B cell (primary cell): ENCODE results near the gene PPFIA1. TPM values are rescaled to one million over a fixed set of nuclear protein-coding genes. Genes with fewer than 3 reads are reported as not detected.
A peak's percentile ranks its signal among the peaks of the same experiment; 100 is the strongest.

Experiments used
- ATAC-seq: fragments of 200-7000 bp; cut with Tn5 transposase; one replicate; pipeline ENCODE4 v1.10.0; 2021; ENCODE audit warnings: low read depth, mild to moderate bottlenecking, moderate number of reproducible peaks, moderate library complexity
- CTCF ChIA-PET: fragments of 350-600 bp; sonication (Branson Sonifier 250); formaldehyde crosslinking; loops from one replicate; lab custom pipeline; 2021; ENCODE audit warnings: antibody characterized with exemption, inconsistent platforms; lab: Charles Lee
- POLR2A ChIA-PET: fragments of 350-600 bp; sonication (Branson Sonifier 250); formaldehyde crosslinking; loops from one replicate; lab custom pipeline; 2021; ENCODE audit warnings: antibody characterized with exemption; lab: Charles Lee
- DNase-seq: peaks from one replicate; pipeline ENCODE4 v3.0.0; 2013
- H2AFZ ChIP-seq: 2 replicates; pipeline ENCODE4 v1.6.1; 2012; ENCODE audit warnings: mild to moderate bottlenecking, low read depth, low read length; ENCODE audit not compliant: insufficient read depth, poor library complexity, severe bottlenecking
- H3K27ac ChIP-seq, 2 donors: 1 replicate in 1 of 2; 2 replicates in 1 of 2; pipeline ENCODE4 v1.5.1; 2012 to 2013; ENCODE audit warnings: low read length in 2 of 2, mild to moderate bottlenecking in 2 of 2, moderate library complexity in 1 of 2
- H3K27me3 ChIP-seq, 4 experiments: fragments of 200-600 bp in 1 of 4; sonication (generic) in 1 of 4; replicated peaks in 1 of 4; 1 replicate in 2 of 4; 2 replicates in 2 of 4; pipeline versions ENCODE4 v1.6.1 to v1.7.0; 2013 to 2016; ENCODE audit warnings: low read length in 3 of 4, mild to moderate bottlenecking in 2 of 4, mixed read lengths in 1 of 4, moderate library complexity in 1 of 4; ENCODE audit not compliant: insufficient read depth in 4 of 4, control insufficient read depth in 3 of 4; ENCODE audit errors: control extremely low read depth in 1 of 4
- H3K36me3 ChIP-seq, 2 experiments: replicated peaks in 1 of 2; 1 replicate in 1 of 2; 2 replicates in 1 of 2; pipeline versions ENCODE4 v1.6.1 to v1.7.1; 2013; ENCODE audit warnings: low read length in 1 of 2; ENCODE audit not compliant: insufficient read depth in 2 of 2, control insufficient read depth in 1 of 2; ENCODE audit errors: control extremely low read depth in 1 of 2, extremely low read depth in 1 of 2
- H3K4me1 ChIP-seq, 2 donors: fragments of 200-600 bp in 1 of 2; sonication (generic) in 1 of 2; 1 replicate in 1 of 2; 2 replicates in 1 of 2; pipeline versions ENCODE4 v1.5.1 to v1.6.1; 2013 to 2017; ENCODE audit warnings: low read length in 2 of 2; ENCODE audit not compliant: control insufficient read depth in 2 of 2, insufficient read depth in 2 of 2
- H3K4me2 ChIP-seq: replicated peaks from 2 replicates; pipeline ENCODE3; 2012; ENCODE audit warnings: mild to moderate bottlenecking, low read depth, low read length; ENCODE audit not compliant: poor library complexity, severe bottlenecking
- H3K4me3 ChIP-seq, 5 experiments: fragments of 200-600 bp in 1 of 5; sonication (generic) in 1 of 5; 1 replicate in 3 of 5; 2 replicates in 2 of 5; pipeline versions ENCODE4 v1.5.1 to v1.7.0; 2011 to 2016; ENCODE audit warnings: low read length in 4 of 5, mild to moderate bottlenecking in 4 of 5, low read depth in 2 of 5, control low read depth in 1 of 5, moderate library complexity in 1 of 5; ENCODE audit not compliant: insufficient read depth in 1 of 5; ENCODE audit errors: control extremely low read depth in 1 of 5, extremely low read depth in 1 of 5
- H3K79me2 ChIP-seq: fragments of 200-600 bp; sonication (generic); one replicate; pipeline ENCODE4 v1.6.0; 2016; ENCODE audit warnings: low read length; ENCODE audit not compliant: control insufficient read depth, insufficient read depth
- H3K9ac ChIP-seq: fragments of 200-600 bp; sonication (generic); 2 replicates; pipeline ENCODE4 v1.6.1; 2017; ENCODE audit warnings: mild to moderate bottlenecking, low read length, moderate library complexity
- H3K9me3 ChIP-seq, 3 donors: one replicate each; pipeline versions ENCODE4 v1.6.1 to v1.7.1; 2013; ENCODE audit warnings: low read length in 2 of 3; ENCODE audit not compliant: control insufficient read depth in 2 of 3, insufficient read depth in 1 of 3; ENCODE audit errors: control extremely low read depth in 1 of 3
- H4K20me1 ChIP-seq: 2 replicates; pipeline ENCODE4 v1.6.0; 2012; ENCODE audit warnings: mild to moderate bottlenecking, low read length; ENCODE audit not compliant: insufficient read depth, control insufficient read depth, poor library complexity, severe bottlenecking
- H3K27ac Mint-ChIP-seq: one replicate; pipeline ENCODE4 v1.8.0; 2021; ENCODE audit warnings: mixed read lengths
- H3K27me3 Mint-ChIP-seq: one replicate; pipeline ENCODE4 v1.8.0; 2021; ENCODE audit warnings: mixed read lengths
- H3K4me1 Mint-ChIP-seq: one replicate; pipeline ENCODE4 v1.8.0; 2021; ENCODE audit warnings: mixed read lengths
- H3K4me3 Mint-ChIP-seq: one replicate; pipeline ENCODE4 v1.8.0; 2021; ENCODE audit warnings: mixed read lengths
- H3K9me3 Mint-ChIP-seq: one replicate; pipeline ENCODE4 v1.8.0; 2022; ENCODE audit warnings: mixed read lengths; ENCODE audit not compliant: insufficient read depth
- CTCF ChIP-seq: fragments of 200-600 bp; IDR thresholded peaks from one replicate; pipeline ENCODE4 v1.8.0; 2022; ENCODE audit warnings: antibody characterized with exemption, mild to moderate bottlenecking
- EZH2 ChIP-seq: IDR thresholded peaks from 2 replicates; pipeline ENCODE4 v1.6.1; 2012; ENCODE audit warnings: borderline replicate concordance, low read depth, mild to moderate bottlenecking, moderate library complexity, low read length; ENCODE audit not compliant: insufficient read depth, poor library complexity, severe bottlenecking
- WGBS: methylation state at CpG from one replicate; pipeline ENCODE4 v1.1.5; 2013; ENCODE audit warnings: missing lambda C conversion rate; ENCODE audit not compliant: insufficient coverage; 5-methylcytosine and 5-hydroxymethylcytosine counted together
- intact Hi-C: fragments of 100-400 bp; cut with micrococcal nuclease; formaldehyde crosslinking; loops from one replicate; pipeline ENCODE4 v1.10.0; 2022
- polyA plus RNA-seq: library from polyadenylated mRNA; depleted of rRNA; stranded (reverse); fragments of >200 nt; gene quantifications from 2 replicates; pipeline ENCODE4 v1.2.3, GENCODE V29; 2012
- total RNA-seq, 2 donors: library from RNA; stranded (reverse); fragments of 120-200 nt in 1 of 2; gene quantifications; 1 replicate in 1 of 2; 2 replicates in 1 of 2; pipeline versions ENCODE4 v1.2.3 to v1.2.4, GENCODE V29; 2013 to 2022

The PPFIA1 gene
- total and polyA plus RNA-seq, 2 donors (not counting 1 experiment from before 2014, with no cell fraction given), result 21.8 to 70.4 TPM

- Mint-ChIP-seq H3K27me3 (peaks cover 12% of the 10 kb centered on the region), H3K4me1 (peaks cover 33% of the 10 kb centered on the region), H3K4me3 (peak overlapping the region; percentile 84), H3K27ac (peak overlapping the region; percentile 46), H3K9me3 (no peaks in the 10 kb centered on the region)
- H3K9me3 ChIP-seq, result no peaks in the 10 kb centered on the region
- no peak for DNase-seq
- no peak for TF ChIP-seq EZH2
- TF ChIP-seq CTCF, result no peak
- H3K36me3 ChIP-seq, result peaks cover 0 to 26% of the 10 kb centered on the region in 2 experiments
- H3K79me2 ChIP-seq, result peaks cover 27% of the 10 kb centered on the region
- ChIA-PET CTCF (no interaction called here), POLR2A (no interaction called here)
- H3K27me3 ChIP-seq, result peaks cover 0 to 13% (median 2%) of the 10 kb centered on the region in 4 experiments
- peaks cover 9 to 14% of the 10 kb centered on the region in 2 donors for H3K4me1 ChIP-seq
- ATAC-seq, result no peak
- whole genome bisulfite sequencing, result 89% methylated on average over 7 of the region's 7 CpGs
- intact Hi-C loops, result loop anchor here (10.0 kb wide), 1 partner anchor 1517 kb away; the partner anchor contains the start of gene TESMIN
- H4K20me1 ChIP-seq, result peaks cover 8% of the 10 kb centered on the region
- H3K4me2 ChIP-seq, result peak overlapping the region; percentile 17
- no peak overlapping the region for H2AFZ ChIP-seq
- no peak overlapping the region for H3K4me3 ChIP-seq
- H3K27ac ChIP-seq, result no peak overlapping the region
- H3K9ac ChIP-seq, result no peak overlapping the region
These were observed 1.5 kb downstream of the PPFIA1 start for GRCh38 chr11:70272009-70272408.

GRCh38 chr11:70278994-70279393 is 8.5 kb downstream of the PPFIA1 start:
- no peak for ATAC-seq
- Mint-ChIP-seq H3K4me3 (no peak overlapping the region), H3K9me3 (no peaks in the 10 kb centered on the region), H3K27me3 (no peaks in the 10 kb centered on the region), H3K4me1 (peaks cover 16% of the 10 kb centered on the region), H3K27ac (no peak overlapping the region)
- no peak overlapping the region for H3K9ac ChIP-seq
- WGBS, result 94% methylated on average over 8 of the region's 8 CpGs
- H3K4me1 ChIP-seq, result no peaks in the 10 kb centered on the region
- H3K36me3 ChIP-seq, result peaks cover 0 to 44% of the 10 kb centered on the region in 2 experiments
- peaks cover 56% of the 10 kb centered on the region for H3K79me2 ChIP-seq
- peaks cover 48% of the 10 kb centered on the region for H4K20me1 ChIP-seq
- ChIA-PET POLR2A (no interaction called here), CTCF (no interaction called here)
- no peak for DNase-seq
- H2AFZ ChIP-seq, result no peak overlapping the region
- H3K27me3 ChIP-seq, result no peaks in the 10 kb centered on the region
- TF ChIP-seq CTCF (no peak), EZH2 (no peak)
- H3K4me3 ChIP-seq, result no peak overlapping the region
- no peaks in the 10 kb centered on the region for H3K9me3 ChIP-seq
- intact Hi-C loops, result loop anchor here (10.0 kb wide), 1 partner anchor 1524 kb away; the partner anchor contains the start of gene TESMIN
- no peak overlapping the region for H3K4me2 ChIP-seq
- H3K27ac ChIP-seq, result no peak overlapping the region
